Tibial artery (tissue), 4 donors: Measurements from ENCODE around the gene NUDT4.

Experiments
- DNase-seq, 2 donors: peaks; one replicate each; pipeline ENCODE4 v3.0.0-alpha.2; 2019
- H3K27ac ChIP-seq, 2 donors: fragments of 200-600 bp; sonication (generic) in 1 of 2; 1 replicate in 1 of 2; 2 replicates in 1 of 2; pipeline ENCODE4 v1.5.1; 2018 to 2019; ENCODE audit warnings: mild to moderate bottlenecking in 1 of 2
- H3K27me3 ChIP-seq, 2 donors: fragments of 200-600 bp; sonication (generic) in 1 of 2; one replicate each; pipeline versions ENCODE4 v1.5.1 to v1.6.0; 2016 to 2019
- H3K36me3 ChIP-seq, 3 donors: fragments of 200-600 bp; sonication (generic) in 2 of 3; one replicate each; pipeline ENCODE4 v1.5.1; 2016 to 2019; ENCODE audit warnings: mild to moderate bottlenecking in 2 of 3
- H3K4me1 ChIP-seq, 4 donors: fragments of 200-600 bp; sonication (generic) in 2 of 4; 1 replicate in 3 of 4; 2 replicates in 1 of 4; pipeline ENCODE4 v1.5.1; 2016 to 2019
- H3K4me3 ChIP-seq, 2 donors: fragments of 200-600 bp; sonication (generic) in 1 of 2; 1 replicate in 1 of 2; 2 replicates in 1 of 2; pipeline ENCODE4 v1.5.1; 2018 to 2019; ENCODE audit warnings: mild to moderate bottlenecking in 2 of 2
- H3K9me3 ChIP-seq, 3 donors: fragments of 200-600 bp; sonication (generic) in 1 of 3; one replicate each; pipeline ENCODE4 v1.5.1; 2016 to 2019
- intact Hi-C: fragments of 100-400 bp; cut with DNase I; formaldehyde crosslinking; loops from one replicate; pipeline ENCODE4 v1.15.0; 2023; ENCODE audit warnings: low total_unique reads
- TF ChIP-seq, protein P1 (sequence below), 2 experiments: fragments of 200-600 bp in 1 of 2; fragments of 450-650 bp in 1 of 2; IDR thresholded peaks; one replicate each; pipeline ENCODE4 v1.5.1; 2017 to 2019; ENCODE audit warnings: antibody characterized with exemption in 2 of 2, mild to moderate bottlenecking in 1 of 2, moderate library complexity in 1 of 2

The NUDT4 gene

DNA sequence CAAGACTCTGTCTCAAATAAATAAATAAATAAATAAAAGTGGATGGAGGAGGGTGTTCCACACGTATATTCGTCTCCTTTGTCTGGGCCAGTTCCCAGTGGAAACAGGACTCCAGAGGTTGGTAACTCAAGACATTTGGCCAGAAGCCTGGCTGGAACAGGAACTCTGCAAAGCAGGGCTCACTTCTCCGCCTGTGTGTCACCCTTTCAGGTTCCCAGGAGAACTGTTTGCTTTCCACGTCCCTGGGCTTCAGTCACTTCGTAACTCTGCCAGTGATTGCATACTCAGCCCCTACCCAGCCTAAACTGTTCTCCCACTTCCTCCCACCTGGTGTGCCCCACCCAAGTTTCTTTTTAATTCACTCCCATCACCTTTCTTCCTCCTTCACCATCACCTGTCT, 71.1 kb downstream of the NUDT4 start:
- intact Hi-C loops, result no loop called here
- Histone ChIP-seq H3K27ac (no peak overlapping the region), H3K36me3 (no peaks in the 10 kb centered on the region), H3K4me3 (no peak overlapping the region), H3K4me1 (no peaks in the 10 kb centered on the region), H3K9me3 (no peaks in the 10 kb centered on the region), H3K27me3 (no peaks in the 10 kb centered on the region)
- TF ChIP-seq, protein P1, sequence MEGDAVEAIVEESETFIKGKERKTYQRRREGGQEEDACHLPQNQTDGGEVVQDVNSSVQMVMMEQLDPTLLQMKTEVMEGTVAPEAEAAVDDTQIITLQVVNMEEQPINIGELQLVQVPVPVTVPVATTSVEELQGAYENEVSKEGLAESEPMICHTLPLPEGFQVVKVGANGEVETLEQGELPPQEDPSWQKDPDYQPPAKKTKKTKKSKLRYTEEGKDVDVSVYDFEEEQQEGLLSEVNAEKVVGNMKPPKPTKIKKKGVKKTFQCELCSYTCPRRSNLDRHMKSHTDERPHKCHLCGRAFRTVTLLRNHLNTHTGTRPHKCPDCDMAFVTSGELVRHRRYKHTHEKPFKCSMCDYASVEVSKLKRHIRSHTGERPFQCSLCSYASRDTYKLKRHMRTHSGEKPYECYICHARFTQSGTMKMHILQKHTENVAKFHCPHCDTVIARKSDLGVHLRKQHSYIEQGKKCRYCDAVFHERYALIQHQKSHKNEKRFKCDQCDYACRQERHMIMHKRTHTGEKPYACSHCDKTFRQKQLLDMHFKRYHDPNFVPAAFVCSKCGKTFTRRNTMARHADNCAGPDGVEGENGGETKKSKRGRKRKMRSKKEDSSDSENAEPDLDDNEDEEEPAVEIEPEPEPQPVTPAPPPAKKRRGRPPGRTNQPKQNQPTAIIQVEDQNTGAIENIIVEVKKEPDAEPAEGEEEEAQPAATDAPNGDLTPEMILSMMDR (IDR thresholded peaks at IDR 0.05), result no peak
- DNase-seq, result no peak

DNA sequence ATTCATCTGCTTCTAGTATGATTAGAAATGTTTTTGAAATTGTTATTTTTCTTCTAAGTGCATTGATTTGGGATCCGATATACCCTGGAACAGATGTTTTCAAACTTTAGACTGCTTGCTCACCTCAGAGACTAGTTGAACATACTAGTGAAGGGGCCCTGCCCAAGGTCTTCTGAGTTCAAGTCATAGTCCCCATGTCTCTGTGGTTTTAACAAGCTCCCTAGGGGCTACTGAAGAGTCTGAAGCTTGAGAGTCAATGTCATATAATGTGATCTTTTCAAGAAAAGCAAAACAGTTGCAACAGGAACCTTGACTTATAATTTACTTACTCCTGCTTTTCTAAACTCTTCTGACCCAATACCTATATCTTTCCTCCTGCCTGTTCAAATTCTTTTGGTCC, 71.6 kb downstream of the NUDT4 start:
- no peaks in the 10 kb centered on the region for H3K9me3 ChIP-seq
- no peak for DNase-seq
- no peaks in the 10 kb centered on the region for H3K36me3 ChIP-seq
- no peaks in the 10 kb centered on the region for H3K4me1 ChIP-seq
- no peak overlapping the region for H3K27ac ChIP-seq
- TF ChIP-seq, protein P1 (IDR thresholded peaks at IDR 0.05), result no peak
- no peak overlapping the region for H3K4me3 ChIP-seq
- no peaks in the 10 kb centered on the region for H3K27me3 ChIP-seq
- intact Hi-C loops, result no loop called here

DNA sequence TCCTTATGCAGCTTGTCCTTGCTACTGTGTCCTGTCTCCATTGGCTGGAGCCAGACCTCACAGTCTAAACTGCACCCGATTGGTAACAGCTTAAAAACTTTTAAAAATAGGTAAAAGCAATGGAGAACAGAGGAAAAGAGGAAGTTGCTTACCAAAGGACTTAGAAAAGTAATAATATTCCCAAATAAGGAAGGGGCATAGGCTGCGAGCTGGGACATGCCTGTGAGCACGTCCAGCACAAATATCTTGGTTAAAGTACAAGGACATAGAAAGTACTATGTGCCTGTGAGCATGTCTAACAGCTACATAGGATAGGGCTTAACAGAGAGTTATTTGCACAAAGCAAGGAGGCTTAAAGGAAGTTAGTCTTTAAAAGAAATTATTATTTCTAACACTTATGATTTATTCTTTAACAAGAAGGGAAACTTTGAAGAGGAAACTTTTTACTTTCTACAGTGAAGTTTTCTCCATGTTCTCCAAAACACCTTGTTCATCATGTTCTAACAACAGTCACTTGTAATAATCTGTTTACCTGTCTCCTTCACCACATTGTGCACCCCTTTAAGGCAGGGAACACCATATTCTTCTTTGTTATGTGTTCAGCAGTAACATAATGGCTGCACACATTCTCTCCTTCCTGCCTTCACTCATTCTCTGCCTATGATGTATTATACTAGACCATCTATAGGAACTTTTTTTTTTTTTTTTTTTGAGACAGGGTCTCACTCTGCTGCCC, 73.9 kb downstream of the NUDT4 start:
- no peaks in the 10 kb centered on the region for H3K36me3 ChIP-seq
- intact Hi-C loops, result no loop called here
- H3K27me3 ChIP-seq, result no peaks in the 10 kb centered on the region
- TF ChIP-seq, protein P1 (IDR thresholded peaks at IDR 0.05), result no peak
- no peaks in the 10 kb centered on the region for H3K4me1 ChIP-seq
- no peak overlapping the region for H3K27ac ChIP-seq
- no peaks in the 10 kb centered on the region for H3K9me3 ChIP-seq
- H3K4me3 ChIP-seq, result no peak overlapping the region
- no peak for DNase-seq

DNA sequence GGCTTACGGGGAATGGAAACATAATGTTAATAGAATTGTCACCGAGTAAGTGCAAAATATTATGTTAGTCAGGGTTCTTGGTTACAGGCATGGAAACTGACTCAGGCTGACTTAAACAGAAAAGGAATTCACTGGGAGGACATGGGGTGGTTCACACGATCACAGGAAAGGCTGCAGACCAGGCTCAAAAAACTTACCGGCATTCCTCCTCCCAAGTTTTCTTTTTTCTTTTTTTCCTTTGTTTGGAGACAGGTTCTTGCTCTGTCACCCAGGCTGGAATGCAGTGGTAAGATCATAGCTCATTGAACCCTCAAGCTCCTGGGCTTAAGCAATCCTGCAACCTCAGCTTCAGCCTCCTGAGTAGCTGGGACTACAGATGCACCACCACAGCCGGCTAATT, 75.9 kb downstream of the NUDT4 start:
- H3K4me1 ChIP-seq, result no peaks in the 10 kb centered on the region
- TF ChIP-seq, protein P1 (IDR thresholded peaks at IDR 0.05), result no peak
- no peaks in the 10 kb centered on the region for H3K9me3 ChIP-seq
- DNase-seq, result no peak
- no peak overlapping the region for H3K4me3 ChIP-seq
- no peak overlapping the region for H3K27ac ChIP-seq
- H3K27me3 ChIP-seq, result no peaks in the 10 kb centered on the region
- no peaks in the 10 kb centered on the region for H3K36me3 ChIP-seq
- intact Hi-C loops, result no loop called here

DNA sequence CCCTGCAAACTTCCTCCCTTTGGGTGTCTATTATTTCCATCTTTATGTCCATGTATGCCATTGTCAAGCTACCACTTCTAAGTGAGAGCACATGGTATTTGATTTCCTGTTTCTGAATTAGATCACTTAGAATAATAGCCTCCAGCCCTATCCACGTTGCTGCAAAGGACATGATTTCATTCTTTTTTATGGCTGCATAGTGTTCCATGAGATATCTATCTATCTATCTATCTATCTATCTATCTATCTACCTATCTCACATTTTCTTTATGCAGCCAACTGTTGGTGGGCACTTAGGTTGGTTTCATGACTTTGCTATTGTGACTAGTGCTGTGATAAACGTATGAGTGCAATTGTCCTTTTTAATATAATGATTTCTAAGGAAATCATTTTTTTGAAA, 78.4 kb downstream of the NUDT4 start:
- H3K27me3 ChIP-seq, result no peaks in the 10 kb centered on the region
- no peaks in the 10 kb centered on the region for H3K9me3 ChIP-seq
- H3K27ac ChIP-seq, result no peak overlapping the region
- TF ChIP-seq, protein P1 (IDR thresholded peaks at IDR 0.05), result no peak
- no peaks in the 10 kb centered on the region for H3K36me3 ChIP-seq
- intact Hi-C loops, result no loop called here
- no peak overlapping the region for H3K4me3 ChIP-seq
- no peak for DNase-seq
- H3K4me1 ChIP-seq, result no peaks in the 10 kb centered on the region
